HepG2 (cell line): Measurements from ENCODE around the gene FCMR. TPM values are rescaled to one million over a fixed set of nuclear protein-coding genes. Genes with fewer than 3 reads are reported as not detected.

Experiments used
- ATAC-seq: fragments of 200-7000 bp; cut with Tn5 transposase; 3 replicates; pipeline ENCODE4 v1.9.1; 2020; ENCODE audit warnings: mild to moderate bottlenecking, moderate library complexity
- BruUV-seq: library from RNA; stranded (reverse); fragments of 400-500 nt; replicated peaks from 2 replicates; lab custom pipeline; 2021; lab: Mats Ljungman, UMichigan
- CTCF ChIA-PET: fragments of 300-600 bp; formaldehyde crosslinking; extraction: SDS; loops from one replicate; lab custom pipeline; 2021; ENCODE audit warnings: low total read pairs, inconsistent platforms, low intra/inter-chr PET ratio; lab: Yijun Ruan, JAX
- POLR2A ChIA-PET: fragments of 350-600 bp; sonication (Branson Sonifier 250); formaldehyde crosslinking; loops from one replicate; lab custom pipeline; 2020; ENCODE audit warnings: antibody characterized with exemption, inconsistent platforms; lab: Yijun Ruan, JAX
- DNase-seq: peaks from one replicate; pipeline ENCODE4 v3.0.0-alpha.2; 2015; ENCODE audit warnings: low spot score
- FAIRE-seq: peaks from 3 replicates; lab custom pipeline; 2011; peaks lifted over from hg19 to GRCh38; lab: Jason Lieb, UNC
- H2AFZ ChIP-seq: one replicate; pipeline ENCODE4 v1.6.1; 2011; ENCODE audit warnings: low read length, inconsistent platforms
- H3K27ac ChIP-seq: fragments of 300-600 bp; 3 replicates; pipeline ENCODE4 v1.8.0; 2011; ENCODE audit warnings: mixed run types, mild to moderate bottlenecking, mixed read lengths, low read length, inconsistent platforms; ENCODE audit not compliant: insufficient read depth; ENCODE audit errors: extremely low read length
- H3K27me3 ChIP-seq, 2 experiments: fragments of 200-600 bp in 1 of 2; 2 replicates in 1 of 2; 3 replicates in 1 of 2; pipeline versions ENCODE4 v1.6.0 to v1.8.0; 2011; ENCODE audit warnings: low read length in 2 of 2, mild to moderate bottlenecking in 2 of 2, moderate library complexity in 2 of 2, inconsistent platforms in 1 of 2; ENCODE audit not compliant: insufficient read depth in 2 of 2, control insufficient read depth in 1 of 2
- H3K36me3 ChIP-seq, 2 experiments: fragments of 200-600 bp in 1 of 2; replicated peaks in 1 of 2; 2 replicates in 1 of 2; 3 replicates in 1 of 2; pipeline versions ENCODE4 v1.5.1 to v1.8.0; 2011; ENCODE audit warnings: low read length in 2 of 2, inconsistent platforms in 1 of 2; ENCODE audit not compliant: insufficient read depth in 2 of 2, control insufficient read depth in 1 of 2
- H3K4me1 ChIP-seq: 2 replicates; pipeline ENCODE4 v1.5.1; 2012; ENCODE audit warnings: low read length, inconsistent platforms; ENCODE audit not compliant: insufficient read depth
- H3K4me2 ChIP-seq: 2 replicates; pipeline ENCODE4 v1.6.0; 2011; ENCODE audit warnings: low read depth, low read length, inconsistent platforms
- H3K4me3 ChIP-seq, 3 experiments: fragments of 200-600 bp in 1 of 3; sonication (generic), shearing (Covaris generic) in 1 of 3; replicated peaks in 1 of 3; 2 replicates each; pipeline ENCODE4 v1.5.1; 2011 to 2016; ENCODE audit warnings: low read length in 3 of 3, inconsistent platforms in 2 of 3, low read depth in 2 of 3, mild to moderate bottlenecking in 2 of 3, control low read depth in 1 of 3, mixed read lengths in 1 of 3; ENCODE audit not compliant: insufficient read depth in 1 of 3
- H3K79me2 ChIP-seq: one replicate; pipeline ENCODE4 v1.6.1; 2011; ENCODE audit warnings: low read length, inconsistent platforms; ENCODE audit not compliant: insufficient read depth
- H3K9ac ChIP-seq: 2 replicates; pipeline ENCODE4 v1.6.0; 2011; ENCODE audit warnings: mild to moderate bottlenecking, low read depth, low read length, inconsistent platforms; ENCODE audit not compliant: insufficient read depth
- H3K9me3 ChIP-seq: 2 replicates; pipeline ENCODE4 v1.5.1; 2012; ENCODE audit warnings: mild to moderate bottlenecking, low read length
- H4K20me1 ChIP-seq: 2 replicates; pipeline ENCODE4 v1.6.0; 2011; ENCODE audit warnings: inconsistent platforms, mild to moderate bottlenecking, low read length, moderate library complexity; ENCODE audit not compliant: insufficient read depth
- PAF1 ChIP-seq: IDR thresholded peaks from 2 replicates; pipeline ENCODE4 v1.6.1; 2016; ENCODE audit warnings: missing genetic modification reagents, missing compliant biosample characterization
- ZBTB3 ChIP-seq: sonication (generic); formaldehyde crosslinking; IDR thresholded peaks from 2 replicates; pipeline ENCODE4 v1.4.0; 2020; ENCODE audit warnings: low read depth, mild to moderate bottlenecking, moderate library complexity, missing genetic modification reagents, borderline replicate concordance
- ZFP82 ChIP-seq: sonication (generic); formaldehyde crosslinking; IDR thresholded peaks from 2 replicates; pipeline ENCODE4 v1.5.1; 2020; ENCODE audit warnings: mild to moderate bottlenecking, missing genetic modification reagents, borderline replicate concordance
- ZNF124 ChIP-seq: sonication (generic); formaldehyde crosslinking; IDR thresholded peaks from 2 replicates; pipeline ENCODE4 v1.4.0; 2020; ENCODE audit warnings: missing genetic modification reagents
- ZNF225 ChIP-seq: sonication (generic); formaldehyde crosslinking; IDR thresholded peaks from 2 replicates; pipeline ENCODE4 v1.4.0; 2020; ENCODE audit warnings: mild to moderate bottlenecking, missing genetic modification reagents
- ZNF530 ChIP-seq: sonication (generic); formaldehyde crosslinking; IDR thresholded peaks from 2 replicates; pipeline ENCODE4 v1.5.0; 2020; ENCODE audit warnings: low read depth, mild to moderate bottlenecking, missing genetic modification reagents
- ZNF616 ChIP-seq: sonication (generic); formaldehyde crosslinking; IDR thresholded peaks from 2 replicates; pipeline ENCODE4 v1.5.0; 2020; ENCODE audit warnings: low read depth, mild to moderate bottlenecking, missing genetic modification reagents
- WGBS: methylation state at CpG from one replicate; pipeline ENCODE4 v1.1.6; 2017; ENCODE audit warnings: low lambda C conversion rate; 5-methylcytosine and 5-hydroxymethylcytosine counted together
- in situ Hi-C: cut with HindIII; loops from 2 replicates; pipeline ENCODE4 v1.10.0; 2017; ENCODE audit warnings: low pct_unique_long_range_greater_than_20kb; ENCODE audit not compliant: extremely low pct_ligation_motif_present
- intact Hi-C: fragments of 100-400 bp; cut with micrococcal nuclease; formaldehyde crosslinking; loops from one replicate; pipeline ENCODE4 v1.10.0; 2022; ENCODE audit not compliant: unreplicated experiment
- polyA plus RNA-seq, 8 experiments: library from polyadenylated mRNA; depleted of rRNA in 3 of 8; stranded (reverse) in 7 of 8; unstranded in 1 of 8; fragments of >200 nt; fragmentation: Illumina TruSeq in 4 of 8; extraction: Trizol in 4 of 8; gene quantifications; 2 replicates each; pipeline versions ENCODE4 v1.2.1 to v1.2.3, GENCODE V29; 2011 to 2016; ENCODE audit warnings: low read depth in 4 of 8, missing spikeins in 1 of 8, mixed read lengths in 1 of 8; ENCODE audit not compliant: insufficient read depth in 1 of 8
- total RNA-seq, 5 experiments: library from RNA; depleted of rRNA; stranded (reverse); fragments of >200 nt; fragmentation: Illumina TruSeq; extraction: Trizol; gene quantifications; 2 replicates each; pipeline ENCODE4 v1.2.3, GENCODE V29; 2016; ENCODE audit warnings: low read depth in 1 of 5
- TF ChIP-seq, protein P1 (sequence below): sonication (generic); formaldehyde crosslinking; IDR thresholded peaks from 2 replicates; pipeline ENCODE4 v1.9.0; 2022; ENCODE audit warnings: low read depth, missing genetic modification reagents
- TF ChIP-seq, protein P2 (sequence below): sonication (generic); formaldehyde crosslinking; IDR thresholded peaks from 2 replicates; pipeline ENCODE4 v1.8.1; 2023; ENCODE audit warnings: mild to moderate bottlenecking, missing genetic modification reagents
- TF ChIP-seq, protein P3 (sequence below): sonication (generic); formaldehyde crosslinking; conservative IDR thresholded peaks from 2 replicates; pipeline ENCODE4 v1.8.0; 2022; ENCODE audit warnings: low read depth, missing genetic modification reagents

The FCMR gene
- total and polyA plus RNA-seq, 2 of the 13 experiments (the other 11 are each of a cell fraction or from before 2014, with no cell fraction given), result not detected

DNA sequence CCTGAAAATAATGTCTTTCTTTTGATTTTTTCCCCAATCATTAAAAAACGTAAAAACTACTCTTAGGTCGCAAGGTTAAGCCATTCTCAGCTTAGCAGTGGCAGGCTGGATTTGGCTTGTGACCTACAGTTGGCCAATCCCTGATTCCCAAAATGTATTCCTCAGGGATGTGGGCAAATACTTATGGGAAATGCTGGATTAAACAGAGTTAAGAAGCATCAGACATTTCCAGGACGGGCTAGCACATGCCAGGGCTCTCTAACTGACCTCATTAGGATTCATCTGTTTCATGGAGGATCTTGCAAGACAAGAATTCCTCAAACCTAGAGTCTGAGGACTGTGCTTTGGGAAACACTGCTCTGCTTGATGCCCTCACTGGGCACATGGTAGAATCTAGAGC lies 25.5 kb downstream of the FCMR start:
- Histone ChIP-seq H3K4me2 (no peak overlapping the region), H3K27me3 (peaks cover 1 to 43% of the 10 kb centered on the region in 2 experiments; a peak in 3 of 5 replicates), H3K9me3 (no peaks in the 10 kb centered on the region), H4K20me1 (no peaks in the 10 kb centered on the region), H2AFZ (no peak overlapping the region), H3K4me1 (no peaks in the 10 kb centered on the region), H3K4me3 (no peak overlapping the region), H3K36me3 (no peaks in the 10 kb centered on the region), H3K9ac (no peak overlapping the region), H3K79me2 (no peaks in the 10 kb centered on the region), H3K27ac (no peak overlapping the region)
- ChIA-PET CTCF (no interaction called here), POLR2A (no interaction called here)
- BruUV-seq, result no TSS peak
- TF ChIP-seq ZNF124 (CRISPR knock-in tag) (no peak), PAF1 (no peak), ZNF616 (CRISPR knock-in tag) (no peak), ZNF225 (CRISPR knock-in tag) (no peak), ZFP82 (CRISPR knock-in tag) (no peak), ZNF530 (CRISPR knock-in tag) (no peak), ZBTB3 (CRISPR knock-in tag) (no peak)
- TF ChIP-seq, protein P1, sequence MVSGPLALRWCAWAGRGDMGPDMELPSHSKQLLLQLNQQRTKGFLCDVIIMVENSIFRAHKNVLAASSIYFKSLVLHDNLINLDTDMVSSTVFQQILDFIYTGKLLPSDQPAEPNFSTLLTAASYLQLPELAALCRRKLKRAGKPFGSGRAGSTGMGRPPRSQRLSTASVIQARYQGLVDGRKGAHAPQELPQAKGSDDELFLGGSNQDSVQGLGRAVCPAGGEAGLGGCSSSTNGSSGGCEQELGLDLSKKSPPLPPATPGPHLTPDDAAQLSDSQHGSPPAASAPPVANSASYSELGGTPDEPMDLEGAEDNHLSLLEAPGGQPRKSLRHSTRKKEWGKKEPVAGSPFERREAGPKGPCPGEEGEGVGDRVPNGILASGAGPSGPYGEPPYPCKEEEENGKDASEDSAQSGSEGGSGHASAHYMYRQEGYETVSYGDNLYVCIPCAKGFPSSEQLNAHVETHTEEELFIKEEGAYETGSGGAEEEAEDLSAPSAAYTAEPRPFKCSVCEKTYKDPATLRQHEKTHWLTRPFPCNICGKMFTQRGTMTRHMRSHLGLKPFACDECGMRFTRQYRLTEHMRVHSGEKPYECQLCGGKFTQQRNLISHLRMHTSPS (CRISPR knock-in tag), result no peak
- TF ChIP-seq, protein P2, sequence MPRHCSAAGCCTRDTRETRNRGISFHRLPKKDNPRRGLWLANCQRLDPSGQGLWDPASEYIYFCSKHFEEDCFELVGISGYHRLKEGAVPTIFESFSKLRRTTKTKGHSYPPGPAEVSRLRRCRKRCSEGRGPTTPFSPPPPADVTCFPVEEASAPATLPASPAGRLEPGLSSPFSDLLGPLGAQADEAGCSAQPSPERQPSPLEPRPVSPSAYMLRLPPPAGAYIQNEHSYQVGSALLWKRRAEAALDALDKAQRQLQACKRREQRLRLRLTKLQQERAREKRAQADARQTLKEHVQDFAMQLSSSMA (CRISPR knock-in tag), result no peak
- TF ChIP-seq, protein P3, sequence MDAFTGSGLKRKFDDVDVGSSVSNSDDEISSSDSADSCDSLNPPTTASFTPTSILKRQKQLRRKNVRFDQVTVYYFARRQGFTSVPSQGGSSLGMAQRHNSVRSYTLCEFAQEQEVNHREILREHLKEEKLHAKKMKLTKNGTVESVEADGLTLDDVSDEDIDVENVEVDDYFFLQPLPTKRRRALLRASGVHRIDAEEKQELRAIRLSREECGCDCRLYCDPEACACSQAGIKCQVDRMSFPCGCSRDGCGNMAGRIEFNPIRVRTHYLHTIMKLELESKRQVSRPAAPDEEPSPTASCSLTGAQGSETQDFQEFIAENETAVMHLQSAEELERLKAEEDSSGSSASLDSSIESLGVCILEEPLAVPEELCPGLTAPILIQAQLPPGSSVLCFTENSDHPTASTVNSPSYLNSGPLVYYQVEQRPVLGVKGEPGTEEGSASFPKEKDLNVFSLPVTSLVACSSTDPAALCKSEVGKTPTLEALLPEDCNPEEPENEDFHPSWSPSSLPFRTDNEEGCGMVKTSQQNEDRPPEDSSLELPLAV, result no peak
- FAIRE-seq (no peak), DNase-seq (no peak), ATAC-seq (no peak)
- WGBS, result 4% methylated on average over 3 of the region's 3 CpGs
- in situ Hi-C loops (no loop called here), intact Hi-C loops (no loop called here)
